Measurements from ENCODE around the gene CPVL. TPM values are rescaled to one million over a fixed set of nuclear protein-coding genes. Genes with fewer than 3 reads are reported as not detected.

CPVL gene
- total RNA-seq, 1 experiment from 2014 or later, result not detected

DNA sequence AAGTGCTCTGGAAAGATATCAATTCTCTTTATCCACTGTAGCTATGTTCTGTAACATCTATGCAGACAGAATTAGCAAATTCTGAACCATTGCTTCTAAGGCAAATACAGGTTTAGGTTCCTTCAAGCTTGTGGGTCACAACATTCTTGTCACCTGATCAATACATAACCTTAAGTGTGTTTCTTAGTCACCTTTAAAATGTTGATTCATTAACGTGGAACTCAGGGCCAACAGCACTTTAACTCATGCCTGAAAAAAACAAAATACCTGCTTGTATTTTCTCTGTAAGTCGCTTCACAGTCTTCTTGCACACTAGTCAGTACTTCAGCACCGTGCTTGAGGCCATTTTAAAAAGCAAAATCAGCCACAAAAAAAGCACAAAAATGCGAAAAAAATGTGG, 153.0 kb downstream of the CPVL start:
- H3K4me1 ChIP-seq (ENCODE audit: low read length), result peaks cover 4% of the 10 kb centered on the region; the same call in 1 of the 2 replicates
- no peak overlapping the region for H3K4me3 ChIP-seq (ENCODE audit: low read length)
- no peaks in the 10 kb centered on the region for H3K36me3 ChIP-seq (ENCODE audit: insufficient read depth, low read length)
- H3K4me2 ChIP-seq (ENCODE audit: low read depth, low read length, poor library complexity, severe bottlenecking), result no peak overlapping the region
- H3K9me3 ChIP-seq (ENCODE audit: low read length), result no peaks in the 10 kb centered on the region
- H2AFZ ChIP-seq (ENCODE audit: low read length), result no peak overlapping the region
- no peaks in the 10 kb centered on the region for H3K9me2 ChIP-seq (replicated peaks; ENCODE audit: insufficient read depth, low read length)
- H3K9ac ChIP-seq (ENCODE audit: low read length), result no peak overlapping the region
- no peaks in the 10 kb centered on the region for H4K20me1 ChIP-seq (ENCODE audit: insufficient read depth, low read depth, low read length)
- H3K79me2 ChIP-seq (ENCODE audit: low read length), result no peaks in the 10 kb centered on the region
- 0 out of 2 replicates have a peak, but pooled peaks cover 4% of the 10 kb centered on the region for H3K27me3 ChIP-seq (ENCODE audit: low read length)
- no peak overlapping the region for H3K27ac ChIP-seq (ENCODE audit: low read length)
- peak; percentile 32 for DNase-seq

DNA sequence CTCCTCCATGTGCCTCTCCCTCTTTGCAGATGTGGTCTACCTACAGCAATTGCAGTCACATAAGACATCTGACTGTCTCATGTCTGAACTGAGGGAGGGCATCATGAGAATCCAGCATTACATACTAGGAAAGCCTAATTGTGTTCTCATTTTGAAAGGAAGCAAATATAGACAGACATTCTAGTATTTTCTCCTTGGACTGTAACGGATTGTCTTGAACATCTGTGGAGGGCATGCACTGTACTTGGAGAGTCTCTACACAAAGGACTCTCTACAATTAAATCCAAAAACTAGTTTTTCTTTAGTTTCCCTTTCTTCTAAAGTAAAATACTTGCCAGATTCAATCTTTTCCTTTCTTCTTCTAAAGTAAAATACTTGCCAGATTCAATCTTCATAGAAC, 153.5 kb downstream of the CPVL start:
- Histone ChIP-seq H3K27me3 (ENCODE audit: low read length) (0 out of 2 replicates have a peak, but pooled peaks cover 4% of the 10 kb centered on the region), H3K36me3 (ENCODE audit: insufficient read depth, low read length) (no peaks in the 10 kb centered on the region), H3K9me2 (replicated peaks; ENCODE audit: insufficient read depth, low read length) (no peaks in the 10 kb centered on the region), H3K79me2 (ENCODE audit: low read length) (no peaks in the 10 kb centered on the region), H2AFZ (ENCODE audit: low read length) (no peak overlapping the region), H3K4me3 (ENCODE audit: low read length) (no peak overlapping the region), H3K9ac (ENCODE audit: low read length) (no peak overlapping the region), H3K4me1 (ENCODE audit: low read length) (peaks cover 4% of the 10 kb centered on the region; the same call in 1 of the 2 replicates), H3K9me3 (ENCODE audit: low read length) (no peaks in the 10 kb centered on the region), H3K4me2 (ENCODE audit: low read depth, low read length, poor library complexity, severe bottlenecking) (no peak overlapping the region), H4K20me1 (ENCODE audit: insufficient read depth, low read depth, low read length) (no peaks in the 10 kb centered on the region), H3K27ac (ENCODE audit: low read length) (no peak overlapping the region)
- no peak for DNase-seq

GRCh38 chr7:28990200-28990960, 156.0 kb downstream of the CPVL start:
- H3K4me3 ChIP-seq (ENCODE audit: low read length), result no peak overlapping the region

GRCh38 chr7:28989211-28989980, 156.9 kb downstream of the CPVL start:
- Histone ChIP-seq H3K9ac (ENCODE audit: low read length) (no peak overlapping the region), H4K20me1 (ENCODE audit: insufficient read depth, low read depth, low read length) (no peaks in the 10 kb centered on the region), H3K4me1 (ENCODE audit: low read length) (no peaks in the 10 kb centered on the region), H3K9me3 (ENCODE audit: low read length) (no peaks in the 10 kb centered on the region), H3K4me2 (ENCODE audit: low read depth, low read length, poor library complexity, severe bottlenecking) (no peak overlapping the region), H3K36me3 (ENCODE audit: insufficient read depth, low read length) (no peaks in the 10 kb centered on the region), H3K79me2 (ENCODE audit: low read length) (no peaks in the 10 kb centered on the region), H3K9me2 (replicated peaks; ENCODE audit: insufficient read depth, low read length) (no peaks in the 10 kb centered on the region), H2AFZ (ENCODE audit: low read length) (no peak overlapping the region), H3K27me3 (ENCODE audit: low read length) (0 out of 2 replicates have a peak, but pooled peaks cover 4% of the 10 kb centered on the region), H3K27ac (ENCODE audit: low read length) (no peak overlapping the region), H3K4me3 (ENCODE audit: low read length) (no peak overlapping the region)
- peak; percentile 32 for DNase-seq

More at GRCh38 chr7:28990200-28990960, 156.0 kb downstream of the CPVL start:
- Histone ChIP-seq H3K9me2 (replicated peaks; ENCODE audit: insufficient read depth, low read length) (no peaks in the 10 kb centered on the region), H3K4me2 (ENCODE audit: low read depth, low read length, poor library complexity, severe bottlenecking) (no peak overlapping the region), H3K9ac (ENCODE audit: low read length) (no peak overlapping the region), H3K27ac (ENCODE audit: low read length) (no peak overlapping the region), H4K20me1 (ENCODE audit: insufficient read depth, low read depth, low read length) (no peaks in the 10 kb centered on the region), H3K36me3 (ENCODE audit: insufficient read depth, low read length) (no peaks in the 10 kb centered on the region), H2AFZ (ENCODE audit: low read length) (no peak overlapping the region), H3K79me2 (ENCODE audit: low read length) (no peaks in the 10 kb centered on the region), H3K4me1 (ENCODE audit: low read length) (no peaks in the 10 kb centered on the region), H3K9me3 (ENCODE audit: low read length) (no peaks in the 10 kb centered on the region), H3K27me3 (ENCODE audit: low read length) (0 out of 2 replicates have a peak, but pooled peaks cover 4% of the 10 kb centered on the region)
- peak; percentile 24 for DNase-seq

GRCh38 chr7:28988810-28989209, 157.5 kb downstream of the CPVL start:
- Histone ChIP-seq H2AFZ (ENCODE audit: low read length) (no peak overlapping the region), H3K36me3 (ENCODE audit: insufficient read depth, low read length) (no peaks in the 10 kb centered on the region), H3K27ac (ENCODE audit: low read length) (no peak overlapping the region), H3K4me1 (ENCODE audit: low read length) (no peaks in the 10 kb centered on the region), H4K20me1 (ENCODE audit: insufficient read depth, low read depth, low read length) (no peaks in the 10 kb centered on the region), H3K9me2 (replicated peaks; ENCODE audit: insufficient read depth, low read length) (no peaks in the 10 kb centered on the region), H3K79me2 (ENCODE audit: low read length) (no peaks in the 10 kb centered on the region), H3K4me3 (ENCODE audit: low read length) (no peak overlapping the region), H3K9me3 (ENCODE audit: low read length) (no peaks in the 10 kb centered on the region), H3K9ac (ENCODE audit: low read length) (no peak overlapping the region), H3K27me3 (ENCODE audit: low read length) (no peaks in the 10 kb centered on the region), H3K4me2 (ENCODE audit: low read depth, low read length, poor library complexity, severe bottlenecking) (no peak overlapping the region)
- DNase-seq, result peak; percentile 33

GRCh38 chr7:28988091-28988490, 158.2 kb downstream of the CPVL start:
- H4K20me1 ChIP-seq (ENCODE audit: insufficient read depth, low read depth, low read length), result no peaks in the 10 kb centered on the region
- H3K27me3 ChIP-seq (ENCODE audit: low read length), result no peaks in the 10 kb centered on the region
- H3K9ac ChIP-seq (ENCODE audit: low read length), result no peak overlapping the region
- H3K4me1 ChIP-seq (ENCODE audit: low read length), result no peaks in the 10 kb centered on the region
- peak; percentile 35 for DNase-seq
- no peaks in the 10 kb centered on the region for H3K36me3 ChIP-seq (ENCODE audit: insufficient read depth, low read length)
- H3K9me2 ChIP-seq (replicated peaks; ENCODE audit: insufficient read depth, low read length), result no peaks in the 10 kb centered on the region
- no peak overlapping the region for H3K4me3 ChIP-seq (ENCODE audit: low read length)
- no peak overlapping the region for H3K27ac ChIP-seq (ENCODE audit: low read length)
- no peak overlapping the region for H3K4me2 ChIP-seq (ENCODE audit: low read depth, low read length, poor library complexity, severe bottlenecking)
- no peaks in the 10 kb centered on the region for H3K79me2 ChIP-seq (ENCODE audit: low read length)
- H2AFZ ChIP-seq (ENCODE audit: low read length), result no peak overlapping the region
- no peaks in the 10 kb centered on the region for H3K9me3 ChIP-seq (ENCODE audit: low read length)

- H2AFZ ChIP-seq (ENCODE audit: low read length), result no peak overlapping the region
- no peaks in the 10 kb centered on the region for H3K9me2 ChIP-seq (replicated peaks; ENCODE audit: insufficient read depth, low read length)
- no peaks in the 10 kb centered on the region for H4K20me1 ChIP-seq (ENCODE audit: insufficient read depth, low read depth, low read length)
- no peak overlapping the region for H3K4me3 ChIP-seq (ENCODE audit: low read length)
- H3K4me1 ChIP-seq (ENCODE audit: low read length), result no peaks in the 10 kb centered on the region
- H3K4me2 ChIP-seq (ENCODE audit: low read depth, low read length, poor library complexity, severe bottlenecking), result no peak overlapping the region
- H3K9ac ChIP-seq (ENCODE audit: low read length), result no peak overlapping the region
- H3K9me3 ChIP-seq (ENCODE audit: low read length), result no peaks in the 10 kb centered on the region
- no peaks in the 10 kb centered on the region for H3K36me3 ChIP-seq (ENCODE audit: insufficient read depth, low read length)
- H3K79me2 ChIP-seq (ENCODE audit: low read length), result no peaks in the 10 kb centered on the region
- peak; percentile 28 for DNase-seq
- H3K27me3 ChIP-seq (ENCODE audit: low read length), result no peaks in the 10 kb centered on the region
- H3K27ac ChIP-seq (ENCODE audit: low read length), result no peak overlapping the region
Observed at GRCh38 chr7:28986765-28987110, 159.6 kb downstream of the CPVL start.

GRCh38 chr7:28986028-28986764, 160.1 kb downstream of the CPVL start:
- H2AFZ ChIP-seq (ENCODE audit: low read length), result no peak overlapping the region
- no peak overlapping the region for H3K9ac ChIP-seq (ENCODE audit: low read length)
- DNase-seq, result peak; percentile 22
- no peaks in the 10 kb centered on the region for H3K9me2 ChIP-seq (replicated peaks; ENCODE audit: insufficient read depth, low read length)
- H4K20me1 ChIP-seq (ENCODE audit: insufficient read depth, low read depth, low read length), result no peaks in the 10 kb centered on the region
- no peak overlapping the region for H3K4me2 ChIP-seq (ENCODE audit: low read depth, low read length, poor library complexity, severe bottlenecking)
- no peaks in the 10 kb centered on the region for H3K79me2 ChIP-seq (ENCODE audit: low read length)
- H3K27ac ChIP-seq (ENCODE audit: low read length), result no peak overlapping the region
- H3K9me3 ChIP-seq (ENCODE audit: low read length), result no peaks in the 10 kb centered on the region
- no peaks in the 10 kb centered on the region for H3K4me1 ChIP-seq (ENCODE audit: low read length)
- no peaks in the 10 kb centered on the region for H3K36me3 ChIP-seq (ENCODE audit: insufficient read depth, low read length)
- no peak overlapping the region for H3K4me3 ChIP-seq (ENCODE audit: low read length)
- H3K27me3 ChIP-seq (ENCODE audit: low read length), result no peaks in the 10 kb centered on the region

All from Karpas-422 (cell line).